Dedifferentiated amniotic fluid mesenchymal stem cell (primary cell): ENCODE results near the gene ACSL6.

Experiments used
- DNase-seq: peaks from one replicate; pipeline ENCODE4 v3.0.0-alpha.2; 2016; ENCODE audit errors: extremely low spot score

ACSL6 gene, protein sequence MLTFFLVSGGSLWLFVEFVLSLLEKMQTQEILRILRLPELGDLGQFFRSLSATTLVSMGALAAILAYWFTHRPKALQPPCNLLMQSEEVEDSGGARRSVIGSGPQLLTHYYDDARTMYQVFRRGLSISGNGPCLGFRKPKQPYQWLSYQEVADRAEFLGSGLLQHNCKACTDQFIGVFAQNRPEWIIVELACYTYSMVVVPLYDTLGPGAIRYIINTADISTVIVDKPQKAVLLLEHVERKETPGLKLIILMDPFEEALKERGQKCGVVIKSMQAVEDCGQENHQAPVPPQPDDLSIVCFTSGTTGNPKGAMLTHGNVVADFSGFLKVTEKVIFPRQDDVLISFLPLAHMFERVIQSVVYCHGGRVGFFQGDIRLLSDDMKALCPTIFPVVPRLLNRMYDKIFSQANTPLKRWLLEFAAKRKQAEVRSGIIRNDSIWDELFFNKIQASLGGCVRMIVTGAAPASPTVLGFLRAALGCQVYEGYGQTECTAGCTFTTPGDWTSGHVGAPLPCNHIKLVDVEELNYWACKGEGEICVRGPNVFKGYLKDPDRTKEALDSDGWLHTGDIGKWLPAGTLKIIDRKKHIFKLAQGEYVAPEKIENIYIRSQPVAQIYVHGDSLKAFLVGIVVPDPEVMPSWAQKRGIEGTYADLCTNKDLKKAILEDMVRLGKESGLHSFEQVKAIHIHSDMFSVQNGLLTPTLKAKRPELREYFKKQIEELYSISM

DNA sequence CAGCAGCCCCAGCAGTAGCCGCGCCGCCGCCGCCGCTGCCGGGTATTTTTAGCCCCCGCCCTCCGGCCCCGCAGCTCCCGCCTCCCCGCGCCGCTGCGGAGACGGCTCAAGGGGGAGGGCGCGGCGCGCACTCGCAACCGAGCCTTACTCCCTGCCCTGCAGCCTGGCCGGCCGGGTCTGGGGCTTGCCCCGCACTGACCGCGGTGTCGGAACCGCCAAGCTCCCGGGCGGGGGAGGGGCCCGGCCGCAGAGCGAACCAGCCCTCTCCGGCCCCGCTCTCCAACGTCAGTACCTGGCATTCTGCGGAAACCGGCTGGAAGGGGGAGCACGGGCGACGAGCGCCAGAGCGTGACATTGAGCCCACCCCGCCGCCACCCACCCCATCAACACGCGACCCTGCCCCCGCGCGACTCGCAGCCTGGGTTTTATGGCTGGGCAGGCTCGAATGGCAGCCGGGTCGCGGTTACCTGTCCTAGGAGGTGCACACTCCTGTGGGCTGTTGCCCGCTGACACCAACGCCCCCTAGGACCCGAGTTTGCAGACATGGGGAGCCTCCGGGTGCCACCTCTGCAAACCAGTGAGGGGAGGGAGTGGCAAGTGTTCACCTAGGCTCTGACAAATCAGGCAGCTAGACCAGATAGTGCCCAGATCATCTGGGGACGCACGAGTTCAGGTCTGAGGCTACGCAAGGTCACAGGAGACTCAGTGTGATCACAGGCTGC is at the start of gene ACSL6:
Gene ACSL6, minus strand, starts transcription at position 37 of the 722 bp plus-strand sequence. CDS start 105 bp downstream, outside the sequence.
- no peak for DNase-seq

DNA sequence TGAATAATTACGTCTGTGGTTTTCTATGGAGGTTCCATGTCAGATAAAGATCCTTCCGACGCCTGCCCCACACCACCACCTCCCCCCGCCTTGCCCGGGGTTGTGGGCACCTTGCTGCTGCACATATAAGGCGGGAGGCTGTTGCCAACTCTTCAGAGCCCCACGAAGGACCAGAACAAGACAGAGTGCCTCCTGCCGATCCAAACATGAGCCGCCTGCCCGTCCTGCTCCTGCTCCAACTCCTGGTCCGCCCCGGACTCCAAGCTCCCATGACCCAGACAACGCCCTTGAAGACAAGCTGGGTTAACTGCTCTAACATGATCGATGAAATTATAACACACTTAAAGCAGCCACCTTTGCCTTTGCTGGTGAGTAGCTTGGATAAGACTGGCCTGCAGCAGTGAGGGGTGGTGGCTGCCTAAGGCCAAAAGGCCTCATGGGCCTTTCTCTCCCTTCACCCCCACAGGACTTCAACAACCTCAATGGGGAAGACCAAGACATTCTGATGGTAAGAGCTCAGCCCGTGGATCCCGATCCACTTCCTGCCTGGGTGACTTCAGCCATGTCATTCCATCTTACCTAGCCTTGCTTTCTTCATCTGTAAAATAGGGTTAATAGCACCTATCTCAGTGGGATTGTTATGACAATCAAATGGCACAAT is 49.2 kb upstream of the ACSL6 start, which contains the start of gene IL3:
Gene IL3, plus strand, starts transcription at position 155 of the 661 bp plus-strand sequence. Its CDS starts 52 bp downstream, at position 207.
- no peak for DNase-seq

DNA sequence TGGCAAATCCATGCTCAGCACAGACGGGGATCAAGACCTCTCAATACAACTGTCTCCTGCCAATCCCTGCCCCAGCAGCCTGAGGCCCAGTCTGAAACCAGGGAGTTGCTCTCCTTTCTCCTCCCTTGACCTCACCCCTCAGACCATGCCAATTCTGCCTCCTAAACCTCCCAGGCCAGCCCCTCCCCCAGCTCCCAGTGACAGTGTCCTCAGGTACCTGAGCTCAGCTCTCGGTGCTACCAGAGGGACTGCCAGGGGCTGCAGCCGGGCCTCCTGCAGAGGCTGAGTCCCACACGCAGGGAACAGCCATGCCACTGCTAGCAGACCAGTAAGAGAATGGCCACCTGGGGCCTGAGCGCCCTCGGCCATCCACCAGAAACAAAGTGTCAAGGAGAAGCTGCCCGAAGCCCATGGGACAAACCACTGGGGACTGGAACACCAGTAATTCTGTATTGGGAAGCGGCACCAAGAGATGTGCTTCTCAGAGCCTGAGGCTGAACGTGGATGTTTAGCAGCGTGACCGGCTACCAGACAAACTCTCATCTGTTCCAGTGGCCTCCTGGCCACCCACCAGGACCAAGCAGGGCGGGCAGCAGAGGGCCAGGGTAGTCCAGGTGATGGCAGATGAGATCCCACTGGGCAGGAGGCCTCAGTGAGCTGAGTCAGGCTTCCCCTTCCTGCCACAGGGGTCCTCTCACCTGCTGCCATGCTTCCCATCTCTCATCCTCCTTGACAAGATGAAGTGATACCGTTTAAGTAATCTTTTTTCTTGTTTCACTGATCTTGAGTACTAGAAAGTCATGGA is 48.4 kb upstream of the ACSL6 start:
- DNase-seq = no peak

DNA sequence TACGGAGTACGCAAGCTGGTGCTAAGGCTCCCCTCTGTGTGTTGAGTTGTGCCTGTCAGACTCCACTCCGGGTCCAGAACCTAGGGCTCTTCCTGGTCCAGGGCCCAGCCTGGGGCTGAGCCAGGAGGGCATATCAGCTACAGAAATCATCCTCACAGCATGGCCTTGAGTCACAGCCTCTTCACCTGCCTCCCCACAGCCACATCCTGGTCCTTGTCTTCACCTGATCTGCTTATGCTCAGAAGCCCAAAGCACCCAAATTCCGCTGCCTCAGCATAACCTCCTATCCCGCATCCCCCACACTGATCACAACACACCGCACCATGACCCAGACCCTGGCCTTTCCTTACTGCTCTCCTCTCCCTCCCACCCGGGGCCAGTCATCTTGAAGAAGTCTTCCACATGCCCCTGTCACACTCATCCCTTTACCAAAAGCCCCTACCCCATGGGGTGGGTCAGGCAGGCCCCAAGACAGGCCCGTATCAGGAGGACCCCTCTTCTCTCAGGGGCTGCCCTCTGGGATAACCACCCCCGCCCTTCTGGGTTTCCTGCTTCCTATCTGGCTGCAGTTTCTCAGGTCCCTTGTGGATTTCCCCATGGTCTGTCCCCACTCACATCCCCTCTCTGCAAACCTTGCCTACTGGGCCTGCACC is 47.7 kb upstream of the ACSL6 start:
- no peak for DNase-seq

- DNase-seq = no peak
Observed at GRCh38 chr5:132058646-132059042, 47.2 kb upstream of the ACSL6 start.

DNA sequence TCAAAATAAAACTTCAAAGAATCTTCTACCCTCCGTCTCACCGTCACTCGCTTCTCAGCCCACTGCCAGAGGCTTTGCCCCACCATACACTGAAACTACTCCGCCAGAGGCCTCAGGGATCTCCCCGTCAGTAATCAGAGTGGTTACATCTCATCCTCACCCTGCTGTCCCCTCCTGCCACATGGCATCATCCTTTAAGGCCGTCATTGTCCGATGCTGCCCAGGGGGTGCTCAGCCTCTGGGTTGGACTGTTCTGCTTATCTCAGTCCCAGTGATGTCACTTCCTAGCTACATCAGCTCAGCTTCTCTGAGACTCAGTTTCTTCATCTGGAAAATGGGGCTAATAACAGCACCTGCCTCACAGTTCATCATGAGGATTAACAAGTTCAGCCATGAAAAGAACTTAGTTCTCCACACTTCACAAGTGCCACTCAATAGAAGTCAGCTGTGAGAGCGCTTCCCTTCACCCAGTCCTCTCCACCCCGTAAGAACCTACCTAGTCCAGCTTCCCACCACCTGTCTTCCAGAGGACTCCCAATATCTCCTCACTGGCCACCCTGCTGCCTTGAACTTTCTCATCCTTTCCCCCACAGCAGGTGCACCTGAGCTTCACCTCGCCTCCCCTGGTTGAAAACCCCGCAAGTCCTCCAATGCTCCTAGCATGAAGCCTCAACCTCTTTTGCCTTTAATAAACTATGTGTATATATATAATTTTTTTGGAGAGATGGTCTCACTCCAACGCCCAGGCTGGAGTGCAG is 46.2 kb upstream of the ACSL6 start:
- no peak for DNase-seq

- DNase-seq = no peak
Observed at GRCh38 chr5:132056610-132057497, 45.4 kb upstream of the ACSL6 start.

DNA sequence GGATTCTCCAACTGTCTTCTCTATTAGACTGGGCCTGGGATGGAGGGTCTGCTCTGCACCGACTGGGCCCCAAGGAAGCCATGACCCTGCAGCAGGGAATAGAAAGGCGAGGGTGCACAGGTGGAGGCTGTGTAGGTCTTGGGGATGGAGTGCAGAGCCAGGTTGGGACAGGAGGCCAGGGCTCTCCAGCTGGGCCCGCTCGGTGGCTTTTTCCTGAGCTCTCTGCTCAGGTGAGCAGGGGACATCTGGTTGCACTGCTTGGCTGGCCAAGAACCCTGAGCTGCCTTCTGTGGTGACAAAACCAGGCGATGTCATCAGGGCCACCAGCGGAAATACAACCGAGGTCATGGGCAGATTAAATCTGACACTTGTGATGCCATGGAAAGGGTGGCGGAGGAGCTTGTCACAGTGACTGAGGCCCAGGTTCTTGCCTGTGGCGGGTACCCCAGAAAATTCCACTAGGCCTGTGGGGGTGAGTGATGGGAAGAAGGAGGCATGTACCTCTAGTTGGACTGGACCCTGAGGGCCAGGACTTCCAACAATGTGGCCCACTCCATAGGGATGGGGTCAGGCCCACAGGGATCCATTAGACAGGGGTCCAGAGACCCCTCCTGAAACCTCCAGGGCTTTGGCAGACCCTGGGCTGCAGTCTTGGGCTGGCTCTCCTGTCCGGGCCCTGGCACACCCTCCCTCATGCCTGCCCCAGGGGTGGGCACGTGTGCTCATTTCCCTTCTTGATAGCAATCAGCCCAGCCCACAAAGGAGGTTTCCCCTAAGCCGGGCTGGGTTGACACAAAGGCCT is 44.6 kb upstream of the ACSL6 start:
- DNase-seq = no peak

DNA sequence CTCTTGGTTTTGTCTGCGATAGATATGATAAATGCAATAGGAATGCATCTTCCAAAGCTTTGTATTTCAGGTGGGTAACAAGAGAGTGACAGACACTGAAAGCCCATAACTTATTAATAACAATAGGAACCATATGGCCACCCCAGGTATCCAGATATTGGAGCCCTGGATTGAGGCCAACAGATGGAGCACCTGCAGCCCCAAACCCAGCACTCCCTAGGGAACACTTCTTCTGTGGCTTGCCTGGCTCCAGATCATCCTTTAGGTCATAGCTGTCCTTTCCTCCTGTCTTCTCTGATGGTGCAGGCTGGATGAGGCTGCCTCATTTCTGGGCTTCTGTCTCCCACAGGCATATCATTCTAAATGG is 44.0 kb upstream of the ACSL6 start:
- DNase-seq = no peak

- no peak for DNase-seq
Observed at GRCh38 chr5:132054697-132055440, 43.4 kb upstream of the ACSL6 start.

DNA sequence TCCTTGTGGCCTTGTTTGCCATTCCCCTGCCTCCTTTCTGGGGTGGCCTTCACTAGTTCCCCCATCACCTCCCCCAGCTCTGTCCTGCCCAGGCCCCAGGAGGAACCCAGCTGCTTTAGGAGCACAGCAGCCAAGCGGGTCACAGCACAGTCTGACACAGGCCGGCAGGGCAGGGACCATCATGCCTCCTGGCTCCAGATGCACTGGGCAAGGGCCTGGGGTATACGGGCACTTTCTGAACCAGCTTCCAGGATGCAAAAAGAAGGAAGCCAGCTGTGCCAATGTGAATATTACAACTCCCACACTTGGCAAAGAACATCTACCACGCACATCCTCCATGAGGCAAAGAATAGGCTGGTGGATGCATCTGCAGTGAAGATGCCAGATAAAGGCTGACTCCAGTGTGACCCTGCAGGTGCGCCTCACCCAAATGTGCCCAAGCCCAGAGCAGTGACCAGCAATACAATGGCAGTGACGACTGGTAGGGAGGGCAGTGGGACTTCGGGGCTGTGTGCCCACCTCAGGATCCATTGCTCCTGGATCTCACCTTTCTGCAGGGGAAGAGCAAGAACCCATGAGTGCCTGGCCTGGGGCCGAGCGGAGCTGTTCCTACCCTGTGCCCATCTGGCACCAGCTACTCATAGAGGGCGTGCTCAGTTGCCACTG is 42.7 kb upstream of the ACSL6 start:
- DNase-seq = no peak

DNA sequence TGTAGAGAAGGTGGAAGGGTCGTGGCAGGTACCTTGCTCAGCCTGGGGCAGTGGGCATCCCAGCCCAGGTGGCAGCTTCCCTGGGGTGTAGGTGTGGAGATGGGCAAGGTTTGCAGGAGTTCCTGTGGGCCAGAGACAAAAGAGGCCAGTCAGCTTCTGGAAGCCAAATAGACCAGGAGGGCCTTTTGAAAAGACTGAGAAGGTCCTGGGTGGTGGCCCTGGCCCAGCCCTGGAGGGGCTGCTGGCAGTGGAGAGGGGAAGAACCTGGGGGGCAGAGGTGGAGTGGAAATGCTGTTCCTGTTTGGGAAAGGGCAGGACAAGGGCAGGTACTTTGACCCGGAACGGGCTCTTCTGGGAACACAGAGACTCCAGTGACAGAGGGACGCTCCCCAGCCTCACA is 42.0 kb upstream of the ACSL6 start:
- no peak for DNase-seq

- DNase-seq = no peak
Observed at GRCh38 chr5:132052520-132052919, 41.1 kb upstream of the ACSL6 start.

DNA sequence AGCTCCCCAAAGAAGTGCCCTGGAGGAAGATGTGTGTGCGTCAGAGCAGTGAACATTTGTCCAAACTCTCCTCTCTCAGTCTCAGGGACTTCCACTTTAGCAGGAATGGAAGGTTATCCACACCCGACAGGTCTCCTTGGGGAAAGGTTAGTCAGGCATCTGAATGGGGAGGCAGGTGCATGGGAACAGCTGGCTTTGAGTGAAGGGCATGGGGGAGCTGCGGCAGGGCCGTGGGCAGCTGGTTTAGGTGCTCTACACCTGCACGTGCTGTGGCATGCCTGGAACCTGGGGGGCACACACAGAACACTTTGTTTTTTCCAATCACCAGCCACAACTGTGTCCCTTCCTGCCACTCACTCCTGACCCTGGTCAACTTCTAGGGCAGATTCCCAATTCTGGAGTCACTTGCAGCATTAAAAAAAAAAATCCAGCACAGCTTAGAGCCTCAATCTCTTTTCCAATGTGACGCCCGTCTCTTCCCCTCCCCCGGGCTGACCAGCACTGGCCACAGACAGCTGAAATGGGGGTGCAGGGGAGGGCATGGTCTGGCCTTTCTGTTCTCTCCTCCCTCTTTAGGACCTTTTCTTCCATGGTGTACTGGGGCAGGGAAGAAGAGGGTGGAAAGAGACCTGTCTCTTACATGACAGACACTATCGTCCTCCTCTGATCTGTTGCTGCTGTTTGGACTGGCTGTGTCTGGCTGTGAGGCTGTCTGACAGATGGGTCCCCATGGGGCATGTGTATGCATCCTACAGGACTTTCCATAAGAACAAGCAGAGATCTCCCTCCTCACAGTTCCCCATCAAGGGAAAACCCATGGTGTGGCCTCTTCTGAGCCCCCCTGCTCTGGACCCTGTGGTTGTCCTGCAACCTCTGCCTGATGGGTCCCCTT is 39.4 kb upstream of the ACSL6 start:
- DNase-seq = no peak

GRCh38 chr5:132050136-132050535 is 38.7 kb upstream of the ACSL6 start:
- DNase-seq = no peak

- no peak for DNase-seq
Observed at GRCh38 chr5:132049559-132049958, 38.1 kb upstream of the ACSL6 start.
